Measurements from ENCODE around the gene MMP17.

MMP17 gene

GRCh38 chr12:131830914-131831571, 2.9 kb downstream of the MMP17 start:
- DNase-seq = no peak

- DNase-seq = no peak
Observed at GRCh38 chr12:131831635-131832041, 3.4 kb downstream of the MMP17 start.

GRCh38 chr12:131832321-131833231, 4.4 kb downstream of the MMP17 start:
- DNase-seq = no peak

GRCh38 chr12:131833288-131833895, 5.2 kb downstream of the MMP17 start:
- DNase-seq = no peak

GRCh38 chr12:131833896-131834641, 5.9 kb downstream of the MMP17 start:
- no peak for DNase-seq

- no peak for DNase-seq
Observed at GRCh38 chr12:131834798-131835615, 6.8 kb downstream of the MMP17 start.

GRCh38 chr12:131835616-131836171, 7.5 kb downstream of the MMP17 start:
- no peak for DNase-seq

GRCh38 chr12:131836193-131836592, 8.0 kb downstream of the MMP17 start:
- no peak for DNase-seq

- no peak for DNase-seq
Observed at GRCh38 chr12:131836714-131837397, 8.7 kb downstream of the MMP17 start.

- no peak for DNase-seq
Observed at GRCh38 chr12:131840643-131841416, 12.6 kb downstream of the MMP17 start.

GRCh38 chr12:131841547-131841946, 13.4 kb downstream of the MMP17 start:
- no peak for DNase-seq

GRCh38 chr12:131842169-131842568, 14.0 kb downstream of the MMP17 start:
- DNase-seq = no peak

GRCh38 chr12:131843527-131843926, 15.3 kb downstream of the MMP17 start:
- no peak for DNase-seq

GRCh38 chr12:131844140-131844539, 15.9 kb downstream of the MMP17 start:
- DNase-seq = no peak

- DNase-seq = no peak
Observed at GRCh38 chr12:131844656-131845055, 16.5 kb downstream of the MMP17 start.

- DNase-seq = no peak
Observed at GRCh38 chr12:131845121-131845520, 16.9 kb downstream of the MMP17 start.

GRCh38 chr12:131847456-131847855, 19.3 kb downstream of the MMP17 start:
- no peak for DNase-seq

GRCh38 chr12:131848753-131849152, 20.6 kb downstream of the MMP17 start:
- DNase-seq = no peak

GRCh38 chr12:131849700-131850553, 21.7 kb downstream of the MMP17 start:
- DNase-seq = no peak
